SK-N-SH treated with all-trans-retinoic acid at 6 μM for 48 hours (cell line): ENCODE results near the gene ZNF569.

Experiments used
- ATAC-seq: fragments of 200-7000 bp; cut with Tn5 transposase; 3 replicates; pipeline ENCODE4 v1.9.1; 2020; ENCODE audit warnings: mild to moderate bottlenecking, moderate library complexity
- ARNTL ChIP-seq: fragments of 450-650 bp; formaldehyde crosslinking; IDR thresholded peaks from 2 replicates; pipeline ENCODE4 v1.5.0; 2020; ENCODE audit warnings: low read depth, mild to moderate bottlenecking, moderate library complexity, borderline replicate concordance
- BACH2 ChIP-seq: fragments of 250-450 bp; sonication (Bioruptor Pico); IDR thresholded peaks from 2 replicates; pipeline ENCODE4 v1.9.0; 2021; ENCODE audit warnings: mild to moderate bottlenecking, borderline replicate concordance
- CREB5 ChIP-seq: fragments of 250-450 bp; sonication (Bioruptor Pico); IDR thresholded peaks from 2 replicates; pipeline ENCODE4 v1.5.1; 2020; ENCODE audit warnings: low read depth, mild to moderate bottlenecking, moderate library complexity
- CSDC2 ChIP-seq: fragments of 250-450 bp; sonication (Bioruptor Pico); IDR thresholded peaks from 2 replicates; pipeline ENCODE4 v1.5.0; 2020; ENCODE audit warnings: mild to moderate bottlenecking, moderate library complexity
- CSRNP3 ChIP-seq: fragments of 250-450 bp; sonication (Bioruptor Pico); IDR thresholded peaks from 2 replicates; pipeline ENCODE4 v1.5.1; 2021; ENCODE audit warnings: mild to moderate bottlenecking, moderate library complexity
- ESRRG ChIP-seq: fragments of 250-450 bp; sonication (Bioruptor Pico); IDR thresholded peaks from 2 replicates; pipeline ENCODE4 v1.6.1; 2021; ENCODE audit warnings: mild to moderate bottlenecking
- GLIS3 ChIP-seq: fragments of 250-450 bp; sonication (Bioruptor Pico); IDR thresholded peaks from 2 replicates; pipeline ENCODE4 v1.5.0; 2020; ENCODE audit warnings: mild to moderate bottlenecking, moderate library complexity
- ISL1 ChIP-seq: fragments of 250-450 bp; sonication (Bioruptor Pico); IDR thresholded peaks from 2 replicates; pipeline ENCODE4 v2.1.2; 2022; ENCODE audit warnings: mild to moderate bottlenecking, moderate library complexity
- PATZ1 ChIP-seq: fragments of 250-450 bp; sonication (Bioruptor Pico); IDR thresholded peaks from 2 replicates; pipeline ENCODE4 v1.8.0; 2020; ENCODE audit warnings: mild to moderate bottlenecking, moderate library complexity, borderline replicate concordance
- POU6F1 ChIP-seq: fragments of 250-450 bp; sonication (Bioruptor Pico); IDR thresholded peaks from 2 replicates; pipeline ENCODE4 v1.8.0; 2021; ENCODE audit warnings: low read depth, mild to moderate bottlenecking, moderate library complexity, borderline replicate concordance
- PPARA ChIP-seq: fragments of 250-450 bp; sonication (Bioruptor Pico); IDR thresholded peaks from 2 replicates; pipeline ENCODE4 v1.5.0; 2020; ENCODE audit warnings: mild to moderate bottlenecking, borderline replicate concordance
- RARB ChIP-seq: fragments of 250-450 bp; sonication (Bioruptor Pico); IDR thresholded peaks from 2 replicates; pipeline ENCODE4 v1.8.0; 2021; ENCODE audit warnings: mild to moderate bottlenecking, moderate library complexity
- SNAI2 ChIP-seq: fragments of 250-450 bp; sonication (Bioruptor Pico); IDR thresholded peaks from 2 replicates; pipeline ENCODE4 v1.5.0; 2020; ENCODE audit warnings: mild to moderate bottlenecking, moderate library complexity
- TCF4 ChIP-seq: fragments of 250-450 bp; sonication (Bioruptor Pico); IDR thresholded peaks from 2 replicates; pipeline ENCODE4 v1.8.0; 2021; ENCODE audit warnings: mild to moderate bottlenecking, moderate library complexity, borderline replicate concordance
- TOX ChIP-seq: fragments of 250-450 bp; sonication (Bioruptor Pico); IDR thresholded peaks from 2 replicates; pipeline ENCODE4 v1.8.0; 2021; ENCODE audit warnings: mild to moderate bottlenecking, moderate library complexity, borderline replicate concordance
- TSHZ2 ChIP-seq: fragments of 250-450 bp; sonication (Bioruptor Pico); IDR thresholded peaks from 2 replicates; pipeline ENCODE4 v1.5.0; 2020; ENCODE audit warnings: mild to moderate bottlenecking, moderate library complexity
- ZC3H10 ChIP-seq: fragments of 250-450 bp; sonication (Bioruptor Pico); IDR thresholded peaks from 2 replicates; pipeline ENCODE4 v1.5.1; 2021; ENCODE audit warnings: mild to moderate bottlenecking, moderate library complexity
- ZFP3 ChIP-seq: fragments of 250-450 bp; sonication (Bioruptor Pico); IDR thresholded peaks from 2 replicates; pipeline ENCODE4 v1.5.0; 2020; ENCODE audit warnings: mild to moderate bottlenecking, moderate library complexity
- ZFP30 ChIP-seq: fragments of 450-650 bp; formaldehyde crosslinking; IDR thresholded peaks from 2 replicates; pipeline ENCODE4 v1.5.0; 2022; ENCODE audit warnings: mild to moderate bottlenecking, moderate library complexity
- ZNF565 ChIP-seq: fragments of 450-650 bp; formaldehyde crosslinking; conservative IDR thresholded peaks from 2 replicates; pipeline ENCODE4 v1.5.0; 2020; ENCODE audit warnings: low read depth, mild to moderate bottlenecking, moderate library complexity
- ZNF70 ChIP-seq: fragments of 450-650 bp; formaldehyde crosslinking; IDR thresholded peaks from 2 replicates; pipeline ENCODE4 v1.5.0; 2020; ENCODE audit warnings: mild to moderate bottlenecking, moderate library complexity
- ZNF8 ChIP-seq: fragments of 450-650 bp; formaldehyde crosslinking; IDR thresholded peaks from 2 replicates; pipeline ENCODE4 v1.5.0; 2020; ENCODE audit warnings: mild to moderate bottlenecking, moderate library complexity

Gene ZNF569

GRCh38 chr19:37472165-37472564, 4.9 kb upstream of the ZNF569 start:
- no peak for ATAC-seq
- no peak for TF ChIP-seq ZNF8 (CRISPR knock-in tag)
- no peak for TF ChIP-seq PATZ1
- TF ChIP-seq BACH2, result no peak
- TF ChIP-seq ZC3H10, result no peak
- no peak for TF ChIP-seq PPARA (CRISPR knock-in tag)
- no peak for TF ChIP-seq ARNTL (CRISPR knock-in tag)
- no peak for TF ChIP-seq SNAI2 (CRISPR knock-in tag)
- TF ChIP-seq CREB5 (CRISPR knock-in tag), result no peak
- no peak for TF ChIP-seq RARB (CRISPR knock-in tag)
- no peak for TF ChIP-seq ZFP30
- no peak for TF ChIP-seq GLIS3 (CRISPR knock-in tag)
- TF ChIP-seq POU6F1 (CRISPR knock-in tag), result no peak
- no peak for TF ChIP-seq ISL1
- no peak for TF ChIP-seq CSDC2
- TF ChIP-seq TOX (CRISPR knock-in tag), result no peak
- TF ChIP-seq ZNF565 (CRISPR knock-in tag), result no peak
- no peak for TF ChIP-seq TSHZ2 (CRISPR knock-in tag)
- no peak for TF ChIP-seq CSRNP3 (CRISPR knock-in tag)
- TF ChIP-seq TCF4, result no peak
- TF ChIP-seq, all 23 proteins: peak for 0

- no peak for ATAC-seq
- TF ChIP-seq PPARA (CRISPR knock-in tag), result no peak
- no peak for TF ChIP-seq CSRNP3 (CRISPR knock-in tag)
- TF ChIP-seq ZNF70, result no peak
- TF ChIP-seq ZFP30, result no peak
- no peak for TF ChIP-seq ZNF8 (CRISPR knock-in tag)
- no peak for TF ChIP-seq ARNTL (CRISPR knock-in tag)
- TF ChIP-seq TCF4, result no peak
- TF ChIP-seq ZFP3 (CRISPR knock-in tag), result no peak
- TF ChIP-seq PATZ1, result no peak
- TF ChIP-seq SNAI2 (CRISPR knock-in tag), result no peak
- no peak for TF ChIP-seq CSDC2
- TF ChIP-seq CREB5 (CRISPR knock-in tag), result no peak
- no peak for TF ChIP-seq ESRRG (CRISPR knock-in tag)
- TF ChIP-seq ZC3H10, result no peak
- no peak for TF ChIP-seq TSHZ2 (CRISPR knock-in tag)
- TF ChIP-seq GLIS3 (CRISPR knock-in tag), result no peak
- TF ChIP-seq TOX (CRISPR knock-in tag), result no peak
Measured at GRCh38 chr19:37470216-37470615, 3.0 kb upstream of the ZNF569 start.
